GM19023 (cell line): ENCODE measurements around the gene TRIO.
A peak's percentile ranks its signal among the peaks of the same experiment; 100 is the strongest.
"Not testable (repeated sequence)": the region's sequence is repeated elsewhere in the genome, so short reads cannot be mapped to it uniquely, and the experiment has no call there.

Experiments used
- ATAC-seq: cut with Tn5 transposase; IDR thresholded peaks from one replicate; pipeline ENCODE4 v1.9.1; 2021; ENCODE audit warnings: mild to moderate bottlenecking, moderate library complexity; ENCODE audit not compliant: unreplicated experiment

Gene TRIO

DNA sequence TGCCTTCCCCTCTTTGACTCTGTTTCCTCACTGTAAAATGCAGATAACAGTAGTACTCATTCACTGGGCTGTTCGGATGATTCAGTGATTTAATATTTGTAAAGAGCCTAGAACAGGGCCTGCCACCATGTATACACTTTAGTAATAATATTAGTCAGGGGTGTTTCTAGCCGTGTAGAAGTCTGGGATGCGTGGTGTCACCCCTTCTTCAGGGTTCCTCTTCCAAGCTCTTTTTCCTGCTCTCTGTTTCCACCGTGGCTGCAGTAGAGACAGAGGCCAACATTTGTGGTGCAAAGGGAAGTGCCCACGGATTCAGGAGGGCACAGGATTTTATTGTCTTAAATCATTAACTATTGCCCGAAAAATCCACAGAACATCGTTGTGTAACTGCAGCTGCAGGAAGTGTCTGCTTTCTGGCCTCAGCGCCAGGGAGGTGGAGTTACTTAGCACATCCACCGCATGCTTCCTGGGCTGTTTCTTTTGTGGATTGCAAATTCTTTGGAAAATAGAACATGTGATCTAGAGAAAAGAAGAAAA lies 61.7 kb downstream of the TRIO start:
- no peak for ATAC-seq

DNA sequence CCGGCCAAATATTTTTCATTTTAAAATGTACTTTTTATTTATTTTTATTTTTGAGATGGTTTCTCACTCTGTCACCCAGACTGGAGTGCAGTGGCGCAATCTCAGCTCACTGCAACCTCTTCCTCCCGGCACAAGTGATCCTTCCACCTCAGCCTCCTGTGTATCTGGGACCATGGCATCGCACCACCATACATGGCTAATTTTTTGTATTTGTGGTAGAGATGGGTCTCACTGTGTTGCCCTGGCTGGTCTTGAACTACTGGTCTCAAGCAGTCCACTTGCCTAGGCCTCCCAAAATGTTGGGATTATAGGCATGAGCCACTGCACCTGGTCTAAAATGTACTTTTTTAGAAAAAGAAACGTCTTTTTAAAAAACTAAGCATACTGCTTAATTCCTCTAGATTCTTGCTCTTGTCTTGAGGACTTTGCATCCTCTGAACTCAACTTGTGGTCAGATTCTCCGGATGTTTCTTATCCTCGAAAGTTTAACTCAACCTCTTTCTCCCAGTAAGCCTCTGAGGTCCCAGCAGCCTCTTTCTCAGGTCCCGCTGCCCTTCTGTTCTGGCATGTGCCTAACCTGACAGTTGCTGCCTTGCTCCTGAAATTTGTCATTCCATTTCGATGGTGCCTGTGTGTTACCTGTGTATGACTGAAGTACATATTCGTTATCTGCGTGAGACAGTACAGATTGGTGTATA lies 63.0 kb downstream of the TRIO start:
- ATAC-seq: no peak

- not testable (repeated sequence) for ATAC-seq
These were observed 64.3 kb downstream of the TRIO start for GRCh38 chr5:14207428-14207827.

- ATAC-seq: peak; percentile 68
These were observed 65.2 kb downstream of the TRIO start for GRCh38 chr5:14208071-14209021.

DNA sequence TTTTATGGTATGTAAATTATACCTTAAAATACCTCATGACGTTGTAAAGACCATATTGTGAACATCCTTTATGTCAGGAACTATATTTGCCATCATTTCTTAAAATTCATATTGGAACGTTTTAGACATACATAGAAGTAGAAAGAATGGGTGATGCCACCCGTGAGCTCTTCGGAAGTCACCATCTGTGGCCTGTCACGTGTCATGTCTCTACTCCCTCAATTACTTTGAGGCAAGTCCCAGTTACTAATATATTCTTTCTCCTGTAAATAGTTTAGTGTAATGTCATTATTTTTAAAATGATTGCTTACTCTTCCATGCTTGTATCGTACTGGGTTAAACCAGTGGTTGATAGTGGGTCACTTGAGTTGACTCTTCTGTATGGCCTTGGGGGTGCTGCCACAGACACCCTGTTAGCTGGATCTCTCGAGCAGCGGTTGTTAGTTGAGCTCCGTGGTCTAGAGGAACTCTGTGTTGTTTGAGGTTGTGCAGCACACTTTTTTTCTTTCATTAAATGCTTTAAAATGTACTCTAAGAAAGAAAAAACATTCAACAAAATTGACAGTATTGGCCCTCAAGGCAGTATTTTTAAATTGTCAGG lies 66.2 kb downstream of the TRIO start:
- no peak for ATAC-seq

- ATAC-seq: no peak
These were observed 66.7 kb downstream of the TRIO start for GRCh38 chr5:14209836-14210235.

DNA sequence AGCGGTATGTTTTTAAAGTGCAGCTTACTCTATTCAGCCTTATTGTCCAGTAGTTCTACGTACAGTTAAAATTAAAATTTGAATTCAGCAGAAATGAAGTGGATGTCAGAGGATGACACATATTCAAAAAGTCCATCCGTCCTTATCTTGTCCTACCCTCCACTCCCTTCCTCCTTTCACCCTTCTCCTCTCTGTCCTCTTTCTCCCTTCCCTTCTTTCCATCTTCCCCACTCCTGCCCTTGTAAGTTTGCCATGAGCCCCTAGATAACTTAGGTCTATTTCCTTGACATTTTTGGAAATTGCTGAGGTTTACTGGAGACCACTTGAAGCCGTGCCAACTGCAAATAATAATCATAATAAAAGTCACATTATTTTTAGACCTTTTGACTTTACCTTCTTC lies 67.6 kb downstream of the TRIO start:
- ATAC-seq: no peak

DNA sequence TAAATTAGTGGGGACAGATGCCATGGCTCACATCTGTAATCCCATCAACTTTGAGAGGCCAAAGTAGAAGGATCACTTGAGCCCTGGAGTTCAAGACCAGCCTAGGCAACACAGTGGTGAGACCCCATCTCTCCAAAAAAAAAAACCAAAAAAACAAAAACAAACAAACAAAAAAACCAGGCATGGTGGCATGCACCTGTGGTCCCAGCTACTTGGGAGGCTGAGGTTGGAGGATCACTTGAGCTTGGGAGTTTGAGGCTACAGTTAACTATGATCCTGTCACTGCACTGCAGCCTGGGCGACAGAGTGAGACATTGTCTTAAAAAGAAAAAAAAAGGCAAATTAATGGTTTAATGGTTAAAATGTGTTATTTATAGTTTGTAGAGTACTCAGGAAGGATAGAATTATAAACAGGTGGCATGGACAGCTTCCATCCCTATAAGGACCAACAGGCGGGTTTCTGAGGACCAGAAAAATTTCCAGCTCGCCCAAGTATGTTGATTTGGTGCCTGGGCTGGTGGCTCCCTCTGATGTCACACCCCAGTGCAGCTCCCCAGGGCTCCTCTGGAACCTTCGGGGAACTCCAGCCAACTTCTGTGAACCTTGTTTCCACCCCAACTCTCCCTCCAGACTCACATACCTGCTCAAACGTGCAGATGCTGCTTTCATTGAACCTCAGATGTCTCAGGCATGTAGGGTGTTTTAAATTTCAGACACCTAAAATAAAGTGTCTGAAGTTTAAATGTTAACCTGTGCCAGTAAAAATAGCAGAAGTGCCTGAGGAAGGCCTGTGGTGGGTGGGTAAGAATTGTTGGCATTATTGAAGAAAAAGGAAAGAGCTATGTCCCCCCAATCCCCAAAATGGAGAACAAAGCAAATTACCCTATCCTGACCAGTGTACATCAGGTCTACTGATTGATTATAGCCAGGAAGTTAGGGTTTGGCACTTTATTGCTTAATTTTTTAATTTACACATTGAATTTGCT lies 69.0 kb downstream of the TRIO start:
- ATAC-seq: peak; percentile 38

DNA sequence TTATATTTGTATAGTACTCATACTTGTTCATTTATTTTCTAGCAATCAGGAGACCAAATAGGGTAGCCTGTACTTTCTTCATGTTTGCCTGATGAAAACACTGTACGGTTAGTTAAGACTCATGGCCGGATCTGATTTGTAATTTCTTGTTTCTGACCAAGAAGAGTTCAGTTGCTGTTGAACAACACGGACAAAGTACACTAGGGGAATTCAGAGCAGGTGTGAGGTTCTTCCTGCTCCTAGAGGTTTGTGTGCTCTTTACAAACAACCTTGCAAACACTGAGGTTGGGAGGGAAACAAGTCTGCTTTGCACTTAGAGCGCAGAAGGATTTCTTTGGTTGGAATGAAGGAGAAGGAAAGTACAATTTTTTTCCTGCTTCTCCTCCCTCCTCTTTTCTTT lies 69.7 kb downstream of the TRIO start:
- ATAC-seq: peak; percentile 27

- ATAC-seq: no peak
These were observed 70.1 kb downstream of the TRIO start for GRCh38 chr5:14213253-14213652.

- ATAC-seq: peak; percentile 35
These were observed 70.9 kb downstream of the TRIO start for GRCh38 chr5:14213813-14214585.

DNA sequence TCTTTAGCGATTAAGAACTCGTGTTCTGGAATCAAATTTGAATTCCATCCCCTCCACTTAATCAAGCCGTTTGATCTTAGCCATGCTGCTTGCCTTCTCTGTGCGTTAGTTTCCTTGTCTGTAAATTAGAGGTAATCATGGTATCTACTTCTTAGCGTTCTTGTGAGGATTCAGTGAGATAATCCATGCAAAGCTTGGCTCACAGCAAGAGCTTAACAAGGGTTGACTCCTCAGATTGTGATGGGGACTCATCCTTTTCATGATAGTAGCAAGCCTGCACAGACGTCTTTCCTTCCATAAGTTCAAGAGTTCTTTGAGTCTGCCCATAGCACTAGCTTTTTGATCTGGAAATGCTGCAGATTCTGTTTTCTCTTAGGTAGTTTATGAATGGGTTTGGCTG lies 72.8 kb downstream of the TRIO start:
- no peak for ATAC-seq

GRCh38 chr5:14216372-14216771 lies 73.2 kb downstream of the TRIO start:
- no peak for ATAC-seq

GRCh38 chr5:14216902-14217301 lies 73.8 kb downstream of the TRIO start:
- ATAC-seq: no peak

DNA sequence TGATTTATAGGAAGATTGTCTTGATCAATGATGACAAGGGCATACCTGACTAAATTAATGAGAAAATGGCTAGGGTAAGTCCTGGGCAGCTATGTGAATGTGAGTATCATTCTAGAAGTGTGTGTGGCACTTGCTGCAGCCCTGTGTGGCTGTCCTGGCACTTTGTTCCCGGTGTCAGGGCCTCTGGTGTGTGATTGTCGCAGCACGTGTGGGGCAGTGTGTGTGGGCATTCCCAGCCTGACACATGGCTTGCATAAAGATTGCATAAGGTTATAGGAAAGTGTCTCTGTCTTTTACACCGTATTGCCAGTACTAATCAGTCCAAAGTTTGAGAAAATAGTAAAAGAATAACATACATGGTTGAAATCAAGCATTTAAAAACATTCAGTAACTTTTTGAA lies 74.4 kb downstream of the TRIO start:
- ATAC-seq: no peak

DNA sequence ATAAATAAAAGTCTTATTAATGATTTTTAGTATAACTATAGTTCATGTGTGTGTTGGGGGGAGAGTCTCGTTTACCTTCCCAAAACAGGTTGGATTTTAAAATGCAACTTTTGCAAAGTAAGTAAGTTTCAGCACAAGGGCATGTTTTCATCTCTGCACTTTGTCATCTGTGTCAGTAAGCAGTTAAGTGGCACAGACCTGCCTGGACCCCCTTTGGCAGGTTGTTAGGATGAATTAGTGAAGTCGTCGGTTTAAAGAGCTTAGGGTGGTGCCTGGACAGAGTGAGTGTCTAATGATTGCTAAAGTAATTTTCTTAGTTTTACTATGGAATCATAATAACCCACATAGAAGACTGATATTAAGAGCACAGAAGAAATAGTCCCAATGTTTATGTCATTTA lies 74.9 kb downstream of the TRIO start:
- ATAC-seq: no peak

- ATAC-seq: no peak
These were observed 75.3 kb downstream of the TRIO start for GRCh38 chr5:14218480-14218879.

DNA sequence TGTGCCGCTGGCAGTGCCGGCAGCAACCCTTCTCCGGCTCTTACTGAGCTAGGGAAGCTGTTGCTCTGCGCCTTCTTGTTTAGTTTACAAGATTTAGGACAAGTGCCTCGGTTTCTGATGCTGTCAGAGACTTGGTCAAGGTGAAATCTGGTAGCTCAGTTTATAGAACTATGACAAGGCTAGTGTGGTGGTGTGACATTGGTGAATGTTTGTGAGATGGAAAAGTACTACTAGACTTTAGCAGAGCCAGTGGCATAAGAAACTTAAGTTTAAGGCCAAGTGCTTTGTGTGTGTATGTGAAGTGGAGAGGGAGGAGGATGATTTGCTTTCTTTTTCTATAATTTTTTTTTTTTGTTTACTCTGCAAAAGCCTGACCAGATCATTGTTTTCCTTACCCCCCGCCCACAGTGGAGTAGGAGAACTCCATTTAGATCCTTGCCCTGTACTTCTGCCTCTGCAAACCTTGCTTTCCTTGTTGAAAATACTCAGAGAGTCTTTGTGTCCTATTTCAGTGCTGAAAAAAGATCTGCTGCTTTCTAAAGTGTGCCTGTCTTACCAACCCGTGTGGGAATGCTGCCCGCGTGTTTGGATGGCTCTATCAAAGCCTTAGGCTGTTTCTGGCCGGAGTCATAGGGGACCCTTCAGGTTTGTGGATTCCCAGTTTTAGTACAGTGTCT lies 75.9 kb downstream of the TRIO start:
- ATAC-seq: no peak
